GM12864 (cell line): ENCODE results near the gene ITGA2B.

ENCODE experiments used
- DNase-seq: peaks from one replicate; pipeline ENCODE4 v3.0.0-alpha.2; 2011; ENCODE audit warnings: low read depth
- H3K4me3 ChIP-seq: 2 replicates; pipeline ENCODE4 v1.5.1; 2011; ENCODE audit warnings: mild to moderate bottlenecking, low read depth, low read length, control low read depth
- TF ChIP-seq, protein P1 (sequence below): IDR thresholded peaks from 2 replicates; pipeline ENCODE4 v1.5.1; 2011; ENCODE audit warnings: low read depth, mild to moderate bottlenecking, moderate library complexity, low read length, control low read depth, inconsistent platforms; ENCODE audit errors: missing control alignments

ITGA2B gene

DNA sequence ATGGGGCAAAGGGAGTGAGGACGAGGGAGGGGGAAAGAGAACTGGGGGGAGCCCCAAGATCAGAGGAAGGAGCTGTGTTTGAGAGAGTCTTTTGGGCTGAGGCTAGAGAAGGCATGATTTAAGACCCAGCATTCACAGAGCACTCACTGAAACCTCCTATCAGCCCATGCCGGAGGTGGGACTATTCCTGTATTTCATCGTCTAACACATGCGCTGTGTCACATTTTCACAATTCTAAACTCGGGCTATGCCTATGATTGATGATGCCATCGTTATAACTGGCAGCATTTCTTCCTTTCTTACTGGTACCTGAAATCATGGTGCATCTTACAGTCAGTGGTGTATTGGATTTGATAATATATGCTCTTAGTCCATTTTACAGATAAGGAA is 29.3 kb downstream of the ITGA2B start:
- DNase-seq, result no peak
- TF ChIP-seq, protein P1, sequence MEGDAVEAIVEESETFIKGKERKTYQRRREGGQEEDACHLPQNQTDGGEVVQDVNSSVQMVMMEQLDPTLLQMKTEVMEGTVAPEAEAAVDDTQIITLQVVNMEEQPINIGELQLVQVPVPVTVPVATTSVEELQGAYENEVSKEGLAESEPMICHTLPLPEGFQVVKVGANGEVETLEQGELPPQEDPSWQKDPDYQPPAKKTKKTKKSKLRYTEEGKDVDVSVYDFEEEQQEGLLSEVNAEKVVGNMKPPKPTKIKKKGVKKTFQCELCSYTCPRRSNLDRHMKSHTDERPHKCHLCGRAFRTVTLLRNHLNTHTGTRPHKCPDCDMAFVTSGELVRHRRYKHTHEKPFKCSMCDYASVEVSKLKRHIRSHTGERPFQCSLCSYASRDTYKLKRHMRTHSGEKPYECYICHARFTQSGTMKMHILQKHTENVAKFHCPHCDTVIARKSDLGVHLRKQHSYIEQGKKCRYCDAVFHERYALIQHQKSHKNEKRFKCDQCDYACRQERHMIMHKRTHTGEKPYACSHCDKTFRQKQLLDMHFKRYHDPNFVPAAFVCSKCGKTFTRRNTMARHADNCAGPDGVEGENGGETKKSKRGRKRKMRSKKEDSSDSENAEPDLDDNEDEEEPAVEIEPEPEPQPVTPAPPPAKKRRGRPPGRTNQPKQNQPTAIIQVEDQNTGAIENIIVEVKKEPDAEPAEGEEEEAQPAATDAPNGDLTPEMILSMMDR, result no peak
- no peak overlapping the region for H3K4me3 ChIP-seq

DNA sequence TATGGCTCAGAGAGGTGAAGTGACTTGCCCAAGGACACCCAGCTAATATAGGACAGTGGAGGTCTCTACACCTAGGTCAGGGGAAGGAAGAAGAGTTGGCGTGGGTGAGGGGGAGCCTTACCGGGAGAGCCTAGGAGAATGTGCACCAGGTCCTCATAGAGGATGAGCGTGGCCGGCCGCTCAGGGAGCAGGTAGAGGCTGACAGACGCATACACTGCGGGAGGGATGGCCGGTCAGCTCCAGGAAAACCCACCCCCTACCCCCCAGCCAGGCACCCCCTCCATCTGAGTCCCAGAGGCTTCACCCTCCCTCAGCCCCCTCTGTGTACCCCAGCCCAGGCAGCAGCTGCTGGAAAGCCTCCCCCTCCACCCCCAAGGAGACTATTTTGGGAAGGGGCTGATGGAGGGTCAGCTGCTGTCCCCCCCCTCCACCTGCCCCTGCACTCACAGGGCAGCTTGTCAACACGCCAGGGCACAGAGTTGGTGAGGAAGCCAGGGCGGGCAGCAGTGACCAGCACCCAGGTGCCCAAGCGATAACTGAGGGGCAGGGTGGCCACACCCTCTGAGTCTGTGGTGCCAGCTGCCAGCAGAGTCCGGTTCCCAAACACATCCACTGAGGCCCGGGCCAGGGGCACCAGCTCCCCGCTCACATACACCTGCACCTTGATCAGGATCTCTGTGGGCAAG is 29.8 kb downstream of the ITGA2B start:
- TF ChIP-seq, protein P1, result no peak
- H3K4me3 ChIP-seq, result no peak overlapping the region
- no peak for DNase-seq

DNA sequence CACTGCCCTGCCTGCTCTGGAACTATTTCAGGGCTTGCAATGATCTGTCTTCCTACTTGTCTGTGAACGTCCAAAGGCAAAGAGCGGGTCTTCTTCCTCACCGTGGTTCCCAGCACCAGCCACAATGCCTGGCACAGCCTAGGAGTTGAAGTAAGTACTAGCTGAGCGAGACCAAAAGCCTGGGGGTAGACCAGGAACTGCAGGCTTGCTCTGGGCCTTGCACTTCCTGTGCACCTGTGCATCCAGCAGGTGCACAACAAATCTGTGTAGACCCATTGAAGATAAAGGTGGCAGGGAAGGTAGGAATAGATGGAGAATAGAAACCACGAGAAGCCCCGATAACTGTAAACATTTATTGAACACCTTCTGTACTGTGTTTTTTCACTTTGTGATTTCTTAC is 30.4 kb downstream of the ITGA2B start:
- TF ChIP-seq, protein P1, result no peak
- H3K4me3 ChIP-seq, result no peak overlapping the region
- DNase-seq, result no peak

DNA sequence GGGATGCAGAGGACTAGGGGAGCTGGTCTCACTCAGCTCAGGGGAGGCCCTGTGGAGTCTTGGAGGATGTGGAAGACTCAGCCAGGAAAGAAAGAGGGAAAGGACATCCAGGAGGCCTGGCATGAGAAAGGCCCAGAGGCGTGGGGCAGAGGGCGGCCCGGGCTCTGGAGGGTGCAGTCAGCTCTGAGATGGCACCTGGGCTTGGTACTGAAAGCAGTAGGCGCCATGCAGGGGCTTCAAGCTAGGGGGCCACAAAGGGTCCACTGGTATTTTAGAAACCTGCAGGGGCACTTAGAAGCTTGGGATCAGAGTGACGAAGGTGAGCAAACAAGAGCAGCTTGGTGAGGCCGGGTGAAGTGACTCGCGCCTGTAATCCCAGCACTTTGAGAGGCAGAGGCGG is 31.4 kb downstream of the ITGA2B start:
- DNase-seq, result no peak
- TF ChIP-seq, protein P1, result no peak
- no peak overlapping the region for H3K4me3 ChIP-seq

DNA sequence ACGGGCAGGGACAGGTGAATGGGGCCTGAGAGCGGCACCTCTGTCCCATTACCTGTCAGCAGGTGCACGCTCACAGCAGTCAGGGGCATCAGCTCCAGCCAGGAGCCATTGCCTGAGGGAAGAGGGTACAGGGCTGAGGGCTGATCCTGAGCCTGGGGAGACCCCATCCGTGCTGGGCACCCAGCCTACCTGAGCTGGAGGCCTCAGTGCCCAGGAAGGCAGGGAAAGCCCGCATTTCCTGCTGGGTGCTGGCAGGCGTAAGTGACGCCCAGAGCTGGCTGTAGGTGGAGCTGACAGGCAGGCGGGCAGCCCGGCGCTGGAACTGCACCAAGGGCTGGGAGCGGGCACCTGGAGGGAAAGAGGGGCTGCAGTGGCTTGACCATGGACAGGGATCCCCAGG is 33.2 kb downstream of the ITGA2B start:
- H3K4me3 ChIP-seq, result no peak overlapping the region
- no peak for DNase-seq
- TF ChIP-seq, protein P1, result no peak

DNA sequence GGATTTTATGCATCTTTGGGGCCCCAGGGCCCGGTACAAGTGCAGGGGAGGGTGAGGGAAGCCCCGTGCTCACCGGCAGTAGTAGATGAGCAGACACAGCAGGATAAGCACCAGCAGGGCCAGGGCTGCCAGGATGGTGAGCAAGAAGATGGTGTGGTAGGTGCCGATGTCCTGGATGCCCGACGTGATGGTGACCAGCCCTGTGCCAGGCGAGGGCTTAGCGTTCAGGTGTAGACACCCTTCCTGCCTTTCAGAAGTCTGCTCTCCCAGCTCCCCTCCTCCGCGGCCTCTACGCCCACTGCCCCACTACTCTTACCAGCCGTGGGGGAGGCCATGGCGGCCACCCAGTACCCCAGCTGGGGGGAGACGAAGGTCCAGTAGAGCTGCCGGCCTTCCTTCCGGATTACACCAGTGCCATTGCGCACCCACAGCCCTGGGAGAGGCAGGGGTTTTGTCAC is 33.8 kb downstream of the ITGA2B start:
- DNase-seq, result no peak
- TF ChIP-seq, protein P1, result no peak

More for the DNA sequence above, 33.8 kb downstream of the ITGA2B start:
- no peak overlapping the region for H3K4me3 ChIP-seq
